Measurements from ENCODE around the gene ABLIM3. TPM values are rescaled to one million over a fixed set of nuclear protein-coding genes. Genes with fewer than 3 reads are reported as not detected.

ABLIM3 gene
- total RNA-seq, 4 donors from 2014 or later = 1.6 to 26.4 (median 5.7) TPM

DNA sequence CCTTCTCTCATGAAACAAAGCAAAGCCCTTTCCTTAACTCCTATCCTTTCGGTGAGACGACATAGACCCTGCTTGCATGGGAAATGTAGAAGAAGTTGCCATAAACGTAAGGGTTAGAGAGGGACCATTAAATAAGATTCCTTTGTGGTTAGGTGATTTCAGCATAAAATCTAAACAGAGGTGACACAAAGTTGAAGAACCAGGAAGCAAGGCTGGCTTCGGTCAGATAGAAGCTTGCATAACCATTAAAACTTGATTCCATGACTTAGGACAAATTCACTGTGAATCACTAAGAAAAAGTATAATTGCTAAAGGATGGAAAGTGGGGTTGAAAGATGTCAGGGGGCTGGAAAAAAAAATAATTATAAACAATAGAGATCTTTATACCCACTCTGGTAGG lies 30.9 kb upstream of the ABLIM3 start:
- DNase-seq = no peak
- Histone ChIP-seq H3K4me3 (no peak overlapping the region), H3K4me1 (no peaks in the 10 kb centered on the region), H3K9me3 (no peaks in the 10 kb centered on the region), H3K36me3 (no peaks in the 10 kb centered on the region), H3K27me3 (no peaks in the 10 kb centered on the region), H3K27ac (no peak overlapping the region)
- TF ChIP-seq POLR2A (IDR thresholded peaks at IDR 0.05) = no peak

DNA sequence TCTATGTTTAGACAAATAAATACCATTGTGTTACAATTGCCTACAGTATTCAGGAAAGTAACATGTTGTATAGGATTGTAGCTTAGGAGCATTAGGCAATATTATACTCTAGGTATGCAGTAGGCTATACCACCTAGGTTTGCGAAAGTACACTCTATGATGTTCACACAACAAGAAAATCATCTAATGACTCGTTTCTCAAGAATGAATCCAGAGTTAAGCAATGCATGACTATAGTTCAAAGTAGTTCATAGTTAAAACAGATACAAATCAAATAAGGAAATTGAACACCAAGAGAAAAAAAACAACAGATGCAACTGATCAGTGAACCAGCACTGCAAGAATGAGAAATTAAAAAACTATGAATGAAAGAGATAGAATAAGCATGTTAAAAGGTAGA lies 27.6 kb upstream of the ABLIM3 start:
- H3K9me3 ChIP-seq = no peaks in the 10 kb centered on the region
- no peaks in the 10 kb centered on the region for H3K27me3 ChIP-seq
- no peak overlapping the region for H3K4me3 ChIP-seq
- no peaks in the 10 kb centered on the region for H3K36me3 ChIP-seq
- H3K27ac ChIP-seq = no peak overlapping the region
- H3K4me1 ChIP-seq = no peaks in the 10 kb centered on the region
- no peak for DNase-seq
- no peak for TF ChIP-seq POLR2A (IDR thresholded peaks at IDR 0.05)
- TF ChIP-seq, protein P1, sequence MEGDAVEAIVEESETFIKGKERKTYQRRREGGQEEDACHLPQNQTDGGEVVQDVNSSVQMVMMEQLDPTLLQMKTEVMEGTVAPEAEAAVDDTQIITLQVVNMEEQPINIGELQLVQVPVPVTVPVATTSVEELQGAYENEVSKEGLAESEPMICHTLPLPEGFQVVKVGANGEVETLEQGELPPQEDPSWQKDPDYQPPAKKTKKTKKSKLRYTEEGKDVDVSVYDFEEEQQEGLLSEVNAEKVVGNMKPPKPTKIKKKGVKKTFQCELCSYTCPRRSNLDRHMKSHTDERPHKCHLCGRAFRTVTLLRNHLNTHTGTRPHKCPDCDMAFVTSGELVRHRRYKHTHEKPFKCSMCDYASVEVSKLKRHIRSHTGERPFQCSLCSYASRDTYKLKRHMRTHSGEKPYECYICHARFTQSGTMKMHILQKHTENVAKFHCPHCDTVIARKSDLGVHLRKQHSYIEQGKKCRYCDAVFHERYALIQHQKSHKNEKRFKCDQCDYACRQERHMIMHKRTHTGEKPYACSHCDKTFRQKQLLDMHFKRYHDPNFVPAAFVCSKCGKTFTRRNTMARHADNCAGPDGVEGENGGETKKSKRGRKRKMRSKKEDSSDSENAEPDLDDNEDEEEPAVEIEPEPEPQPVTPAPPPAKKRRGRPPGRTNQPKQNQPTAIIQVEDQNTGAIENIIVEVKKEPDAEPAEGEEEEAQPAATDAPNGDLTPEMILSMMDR (IDR thresholded peaks at IDR 0.05) = no peak

DNA sequence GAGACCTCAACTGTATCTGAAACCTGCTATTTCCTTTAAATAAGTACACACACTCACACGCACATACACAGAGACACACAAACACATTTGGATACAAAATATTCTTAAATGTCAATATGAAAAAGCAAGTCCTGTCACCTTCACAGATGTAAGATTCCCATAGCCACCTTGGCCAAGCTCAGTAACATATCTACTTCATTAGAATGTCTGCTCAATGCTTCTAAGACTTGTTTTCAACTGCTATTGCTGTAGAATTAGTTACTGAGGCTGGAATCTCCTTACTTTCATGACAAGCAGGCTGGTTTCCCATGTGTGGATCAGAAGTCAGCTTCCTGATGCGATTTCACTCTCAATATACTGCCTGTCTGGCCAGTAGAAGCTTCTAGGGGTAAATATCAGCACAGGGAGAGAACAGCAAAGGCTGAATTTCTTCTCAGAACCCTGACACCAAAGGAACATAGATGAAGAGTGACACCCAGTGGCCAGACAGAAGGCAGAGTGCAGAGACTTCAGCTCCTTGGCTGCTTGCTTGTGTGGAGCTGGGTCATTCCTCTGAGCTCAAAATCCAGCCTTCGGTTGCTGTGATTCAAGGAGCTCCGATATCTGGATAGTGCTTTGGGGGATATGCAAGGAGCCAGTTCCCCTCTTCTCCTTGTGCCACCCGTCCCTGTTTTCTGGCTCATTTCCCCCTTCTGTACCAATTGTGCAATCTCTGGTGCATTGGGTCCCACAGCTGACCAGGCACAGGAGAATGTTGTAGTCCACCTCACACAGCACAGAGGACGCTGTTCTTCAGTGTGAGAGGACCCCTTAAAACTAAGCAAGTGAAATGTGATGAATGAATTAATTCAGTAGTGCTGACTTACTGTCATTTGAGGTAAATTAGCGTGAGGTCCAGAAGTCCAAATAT lies 26.6 kb upstream of the ABLIM3 start:
- DNase-seq = peak in 1 of 3 donors; percentile 74
- TF ChIP-seq, protein P1 (IDR thresholded peaks at IDR 0.05) = peak in 4 of 6 experiments; percentile 51 to 76 (median 70)
- TF ChIP-seq POLR2A (IDR thresholded peaks at IDR 0.05) = no peak
- no peak overlapping the region for H3K4me3 ChIP-seq
- no peaks in the 10 kb centered on the region for H3K27me3 ChIP-seq
- no peak overlapping the region for H3K27ac ChIP-seq
- no peaks in the 10 kb centered on the region for H3K9me3 ChIP-seq
- no peaks in the 10 kb centered on the region for H3K36me3 ChIP-seq
- no peaks in the 10 kb centered on the region for H3K4me1 ChIP-seq

DNA sequence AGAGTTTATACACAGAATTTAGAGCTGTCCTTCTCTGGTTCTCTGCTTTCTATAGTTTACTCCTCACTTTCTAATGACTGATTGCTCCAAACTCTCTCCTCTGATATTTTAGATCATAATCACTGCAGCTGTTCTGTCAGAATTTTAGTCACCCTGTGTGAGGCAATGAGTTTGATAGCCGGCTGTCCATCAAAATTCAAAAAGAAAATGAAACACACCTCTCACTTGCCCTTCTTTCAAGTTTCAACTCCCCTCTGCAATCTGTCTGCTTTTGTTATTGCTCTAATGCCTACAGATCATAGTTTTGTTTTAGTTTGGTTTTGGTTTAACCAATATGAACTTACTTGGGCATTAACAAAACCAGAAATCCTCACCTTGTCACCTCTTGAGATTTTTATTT lies 23.3 kb upstream of the ABLIM3 start:
- no peak for DNase-seq
- no peaks in the 10 kb centered on the region for H3K36me3 ChIP-seq
- H3K27me3 ChIP-seq = no peaks in the 10 kb centered on the region
- no peaks in the 10 kb centered on the region for H3K4me1 ChIP-seq
- TF ChIP-seq, protein P1 (IDR thresholded peaks at IDR 0.05) = no peak
- no peak for TF ChIP-seq POLR2A (IDR thresholded peaks at IDR 0.05)
- no peak overlapping the region for H3K4me3 ChIP-seq
- no peak overlapping the region for H3K27ac ChIP-seq
- no peaks in the 10 kb centered on the region for H3K9me3 ChIP-seq

DNA sequence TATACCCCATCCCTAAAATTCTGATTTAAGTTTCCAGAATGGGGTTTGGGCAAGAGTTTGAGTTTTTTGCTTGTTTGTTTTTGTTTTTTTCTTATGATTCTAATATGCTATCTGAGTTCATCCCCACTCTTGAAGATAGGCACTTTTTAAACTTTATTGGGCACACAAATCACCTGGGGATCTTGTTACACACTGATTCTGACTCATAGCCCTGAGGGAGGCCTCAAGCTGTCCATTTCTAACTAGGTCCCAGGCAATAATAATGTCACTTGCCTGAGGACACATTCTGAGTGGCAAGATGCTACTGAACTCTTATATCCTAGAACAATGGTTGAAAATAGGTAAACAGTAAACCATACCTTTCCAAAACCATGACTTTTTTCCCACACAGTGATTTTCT lies 22.8 kb upstream of the ABLIM3 start:
- no peaks in the 10 kb centered on the region for H3K4me1 ChIP-seq
- DNase-seq = no peak
- H3K27me3 ChIP-seq = no peaks in the 10 kb centered on the region
- TF ChIP-seq, protein P1 (IDR thresholded peaks at IDR 0.05) = no peak
- no peak for TF ChIP-seq POLR2A (IDR thresholded peaks at IDR 0.05)
- no peaks in the 10 kb centered on the region for H3K9me3 ChIP-seq
- H3K36me3 ChIP-seq = no peaks in the 10 kb centered on the region
- H3K4me3 ChIP-seq = no peak overlapping the region
- H3K27ac ChIP-seq = no peak overlapping the region

DNA sequence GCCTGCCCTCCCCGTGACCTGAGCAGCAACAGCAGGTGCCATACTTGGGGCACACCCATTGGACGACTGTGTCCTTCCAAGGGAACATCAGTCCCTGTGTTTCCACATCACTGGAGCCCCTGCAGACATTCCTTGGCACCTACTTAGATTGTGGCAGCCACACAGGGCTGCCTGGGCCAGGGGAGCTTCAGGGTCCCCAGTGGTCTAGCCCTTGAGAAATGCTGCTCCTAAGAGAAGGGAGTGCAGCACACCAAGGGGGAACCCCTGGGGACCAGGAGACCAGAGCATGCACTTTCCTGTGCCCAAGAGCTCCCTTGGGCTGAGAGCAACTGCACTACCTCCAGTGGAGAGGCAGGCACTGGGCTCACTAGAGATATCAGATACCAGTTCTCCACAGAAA lies 20.1 kb upstream of the ABLIM3 start:
- Histone ChIP-seq H3K4me3 (no peak overlapping the region), H3K9me3 (no peaks in the 10 kb centered on the region), H3K27me3 (no peaks in the 10 kb centered on the region), H3K4me1 (no peaks in the 10 kb centered on the region), H3K36me3 (no peaks in the 10 kb centered on the region), H3K27ac (no peak overlapping the region)
- no peak for DNase-seq
- TF ChIP-seq POLR2A (IDR thresholded peaks at IDR 0.05) = no peak
- TF ChIP-seq, protein P1 (IDR thresholded peaks at IDR 0.05) = no peak

Measured in Peyer's patch (tissue), 4 donors.